Measurements from ENCODE around the gene PDE10A. TPM values are rescaled to one million over a fixed set of nuclear protein-coding genes. Genes with fewer than 3 reads are reported as not detected.
"Not testable (repeated sequence)": the region's sequence is repeated elsewhere in the genome, so short reads cannot be mapped to it uniquely, and the experiment has no call there.

PDE10A gene
- total and polyA plus RNA-seq, 3 experiments from 2014 or later = not detected

GRCh38 chr6:165594584-165595333 lies 68.3 kb downstream of the PDE10A start:
- Mint-ChIP-seq H3K27ac (no peak overlapping the region), H3K27me3 (peaks cover 0 to under 1% of the 10 kb centered on the region in 2 donors), H3K4me3 (no peak overlapping the region), H3K9me3 (peaks cover 1 to 9% (median 2%) of the 10 kb centered on the region in 5 donors), H3K36me3 (no peaks in the 10 kb centered on the region), H3K4me1 (no peaks in the 10 kb centered on the region)
- H3K4me3 ChIP-seq (ENCODE audit: low read length) = no peak overlapping the region
- H3K4me1 ChIP-seq (ENCODE audit: insufficient read depth, low read length) = no peaks in the 10 kb centered on the region
- H3K36me3 ChIP-seq (ENCODE audit: insufficient read depth, low read length) = no peaks in the 10 kb centered on the region
- ChIA-PET CTCF (no interaction called here), POLR2A (no interaction called here)
- no peak overlapping the region for H3K27ac ChIP-seq (ENCODE audit: low read depth, low read length)
- H3K9me3 ChIP-seq (ENCODE audit: low read length) = no peaks in the 10 kb centered on the region
- no peaks in the 10 kb centered on the region for H3K27me3 ChIP-seq (ENCODE audit: insufficient read depth, low read length, poor library complexity, severe bottlenecking)
- no peak for DNase-seq

DNA sequence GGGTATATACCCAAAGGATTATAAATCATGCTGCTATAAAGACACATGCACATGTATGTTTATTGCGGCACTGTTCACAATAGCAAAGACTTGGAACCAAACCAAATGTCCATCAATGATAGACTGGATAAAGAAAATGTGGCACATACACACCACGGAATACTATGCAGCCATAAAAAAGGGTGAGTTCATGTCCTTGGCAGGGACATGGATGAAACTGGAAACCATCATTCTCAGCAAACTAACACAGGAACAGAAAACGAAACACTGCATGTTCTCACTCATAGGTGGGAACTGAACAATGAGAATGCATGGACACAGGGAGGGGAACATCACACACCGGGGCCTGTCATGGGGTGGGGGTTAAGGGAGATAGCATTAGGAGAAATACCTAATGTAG lies 70.1 kb downstream of the PDE10A start:
- H3K9me3 ChIP-seq (ENCODE audit: low read length); DNase-seq; H3K4me1 Mint-ChIP-seq; H3K36me3 ChIP-seq (ENCODE audit: insufficient read depth, low read length); POLR2A ChIA-PET; H3K9me3 Mint-ChIP-seq; H3K27ac Mint-ChIP-seq; H3K27me3 ChIP-seq (ENCODE audit: insufficient read depth, low read length, poor library complexity, severe bottlenecking); H3K4me3 ChIP-seq (ENCODE audit: low read length); H3K4me1 ChIP-seq (ENCODE audit: insufficient read depth, low read length); H3K27me3 Mint-ChIP-seq; H3K27ac ChIP-seq (ENCODE audit: low read depth, low read length); H3K36me3 Mint-ChIP-seq; H3K4me3 Mint-ChIP-seq; CTCF ChIA-PET: not testable (repeated sequence)

- Histone ChIP-seq H3K27ac (ENCODE audit: low read depth, low read length) (no peak overlapping the region), H3K36me3 (ENCODE audit: insufficient read depth, low read length) (no peaks in the 10 kb centered on the region), H3K4me1 (ENCODE audit: insufficient read depth, low read length) (no peaks in the 10 kb centered on the region), H3K4me3 (ENCODE audit: low read length) (no peak overlapping the region), H3K9me3 (ENCODE audit: low read length) (no peaks in the 10 kb centered on the region), H3K27me3 (ENCODE audit: insufficient read depth, low read length, poor library complexity, severe bottlenecking) (no peaks in the 10 kb centered on the region)
- Mint-ChIP-seq H3K4me3 (no peak overlapping the region), H3K9me3 (peaks cover 1 to 24% (median 4%) of the 10 kb centered on the region in 5 donors), H3K27ac (no peak overlapping the region), H3K4me1 (no peaks in the 10 kb centered on the region), H3K27me3 (no peaks in the 10 kb centered on the region), H3K36me3 (no peaks in the 10 kb centered on the region)
- ChIA-PET POLR2A (no interaction called here), CTCF (no interaction called here)
- DNase-seq = no peak
These were observed 74.5 kb downstream of the PDE10A start for GRCh38 chr6:165588515-165588914.

DNA sequence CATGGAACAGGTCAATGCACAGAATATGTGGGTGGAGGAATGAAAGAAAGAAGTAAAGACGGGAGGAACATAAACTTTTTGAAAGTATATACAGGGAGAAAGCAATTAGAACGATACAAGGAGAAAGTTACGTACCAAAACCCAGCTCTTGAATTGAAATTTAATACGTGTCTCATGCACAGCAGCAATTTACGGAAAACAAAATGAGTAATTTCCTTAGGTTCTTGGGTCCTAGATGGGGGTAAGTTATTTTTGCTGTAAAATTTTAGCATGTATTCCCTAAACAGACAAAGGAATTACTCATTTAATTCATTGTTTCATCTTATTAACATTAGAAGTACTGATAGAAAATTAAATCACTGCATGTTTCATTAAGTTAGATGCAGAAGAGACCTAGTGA lies 75.8 kb downstream of the PDE10A start:
- CTCF ChIA-PET = no interaction called here
- Histone ChIP-seq H3K36me3 (ENCODE audit: insufficient read depth, low read length) (no peaks in the 10 kb centered on the region), H3K9me3 (ENCODE audit: low read length) (no peaks in the 10 kb centered on the region), H3K4me1 (ENCODE audit: insufficient read depth, low read length) (no peaks in the 10 kb centered on the region), H3K4me3 (ENCODE audit: low read length) (no peak overlapping the region), H3K27ac (ENCODE audit: low read depth, low read length) (no peak overlapping the region), H3K27me3 (ENCODE audit: insufficient read depth, low read length, poor library complexity, severe bottlenecking) (no peaks in the 10 kb centered on the region)
- Mint-ChIP-seq H3K4me3 (no peak overlapping the region), H3K36me3 (no peaks in the 10 kb centered on the region), H3K27ac (no peak overlapping the region), H3K27me3 (no peaks in the 10 kb centered on the region), H3K4me1 (no peaks in the 10 kb centered on the region), H3K9me3 (peaks cover 1 to 24% (median 4%) of the 10 kb centered on the region in 5 donors)
- POLR2A ChIA-PET = no interaction called here
- no peak for DNase-seq

DNA sequence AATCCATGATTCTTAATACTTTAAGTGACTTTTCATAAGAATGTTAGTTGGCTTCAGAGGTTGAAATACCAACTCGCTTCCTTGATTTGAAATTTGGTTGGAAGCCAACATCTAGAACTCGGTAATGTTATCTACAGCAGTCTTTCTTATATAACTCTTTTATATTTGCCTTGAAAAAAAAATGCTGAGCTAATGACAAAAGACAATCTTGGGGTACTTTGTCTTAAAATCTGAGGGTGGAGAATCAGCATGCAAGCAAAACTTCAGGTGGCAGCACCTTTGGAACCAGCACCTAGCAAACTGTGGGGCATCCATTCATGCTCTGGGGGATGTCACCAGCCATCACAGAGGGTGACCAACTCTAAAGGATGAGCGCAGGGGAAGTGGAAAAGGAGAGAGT lies 76.3 kb downstream of the PDE10A start:
- ChIA-PET CTCF (no interaction called here), POLR2A (no interaction called here)
- no peaks in the 10 kb centered on the region for H3K4me1 ChIP-seq (ENCODE audit: insufficient read depth, low read length)
- Mint-ChIP-seq H3K4me3 (no peak overlapping the region), H3K27ac (no peak overlapping the region), H3K9me3 (peaks cover 1 to 22% (median 3%) of the 10 kb centered on the region in 5 donors), H3K4me1 (no peaks in the 10 kb centered on the region), H3K36me3 (no peaks in the 10 kb centered on the region), H3K27me3 (no peaks in the 10 kb centered on the region)
- H3K9me3 ChIP-seq (ENCODE audit: low read length) = no peaks in the 10 kb centered on the region
- no peak for DNase-seq
- no peaks in the 10 kb centered on the region for H3K36me3 ChIP-seq (ENCODE audit: insufficient read depth, low read length)
- H3K27ac ChIP-seq (ENCODE audit: low read depth, low read length) = no peak overlapping the region
- H3K4me3 ChIP-seq (ENCODE audit: low read length) = no peak overlapping the region
- H3K27me3 ChIP-seq (ENCODE audit: insufficient read depth, low read length, poor library complexity, severe bottlenecking) = no peaks in the 10 kb centered on the region

DNA sequence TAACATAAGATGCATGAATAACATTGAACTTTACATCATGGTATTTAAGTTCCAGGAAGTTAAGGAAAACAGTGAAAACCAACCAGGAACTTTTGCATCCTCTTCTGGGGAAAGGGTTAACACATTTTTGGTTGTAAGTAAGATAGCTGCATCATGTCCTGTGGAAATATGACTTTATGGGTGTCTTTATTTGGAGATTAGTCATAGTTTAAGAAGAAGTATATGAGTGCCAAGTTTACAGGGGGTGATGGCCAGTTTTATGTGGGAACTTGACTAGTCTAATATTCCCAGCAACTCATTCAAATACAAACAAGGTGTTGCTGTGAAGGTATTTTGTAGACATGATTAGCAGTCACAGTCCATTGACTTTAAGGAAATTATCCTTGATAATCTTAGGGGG lies 78.0 kb downstream of the PDE10A start:
- Histone ChIP-seq H3K27me3 (ENCODE audit: insufficient read depth, low read length, poor library complexity, severe bottlenecking) (no peaks in the 10 kb centered on the region), H3K9me3 (ENCODE audit: low read length) (no peaks in the 10 kb centered on the region), H3K27ac (ENCODE audit: low read depth, low read length) (no peak overlapping the region), H3K4me3 (ENCODE audit: low read length) (no peak overlapping the region), H3K36me3 (ENCODE audit: insufficient read depth, low read length) (no peaks in the 10 kb centered on the region), H3K4me1 (ENCODE audit: insufficient read depth, low read length) (no peaks in the 10 kb centered on the region)
- H3K27me3 Mint-ChIP-seq = no peaks in the 10 kb centered on the region
- H3K27ac Mint-ChIP-seq = no peak overlapping the region
- POLR2A ChIA-PET = no interaction called here
- H3K36me3 Mint-ChIP-seq = no peaks in the 10 kb centered on the region
- CTCF ChIA-PET = no interaction called here
- no peak overlapping the region for H3K4me3 Mint-ChIP-seq
- H3K9me3 Mint-ChIP-seq = peaks cover 0 to 19% (median 3%) of the 10 kb centered on the region in 5 donors
- DNase-seq = no peak
- H3K4me1 Mint-ChIP-seq = no peaks in the 10 kb centered on the region

- Mint-ChIP-seq H3K36me3 (no peaks in the 10 kb centered on the region), H3K4me1 (no peaks in the 10 kb centered on the region), H3K9me3 (peaks cover 0 to 19% (median 2%) of the 10 kb centered on the region in 5 donors), H3K27me3 (no peaks in the 10 kb centered on the region), H3K4me3 (no peak overlapping the region), H3K27ac (no peak overlapping the region)
- Histone ChIP-seq H3K4me3 (ENCODE audit: low read length) (no peak overlapping the region), H3K4me1 (ENCODE audit: insufficient read depth, low read length) (no peaks in the 10 kb centered on the region), H3K27me3 (ENCODE audit: insufficient read depth, low read length, poor library complexity, severe bottlenecking) (no peaks in the 10 kb centered on the region), H3K36me3 (ENCODE audit: insufficient read depth, low read length) (no peaks in the 10 kb centered on the region), H3K27ac (ENCODE audit: low read depth, low read length) (no peak overlapping the region), H3K9me3 (ENCODE audit: low read length) (no peaks in the 10 kb centered on the region)
- POLR2A ChIA-PET = no interaction called here
- DNase-seq = no peak
- CTCF ChIA-PET = no interaction called here
These were observed 78.5 kb downstream of the PDE10A start for GRCh38 chr6:165584541-165584940.

DNA sequence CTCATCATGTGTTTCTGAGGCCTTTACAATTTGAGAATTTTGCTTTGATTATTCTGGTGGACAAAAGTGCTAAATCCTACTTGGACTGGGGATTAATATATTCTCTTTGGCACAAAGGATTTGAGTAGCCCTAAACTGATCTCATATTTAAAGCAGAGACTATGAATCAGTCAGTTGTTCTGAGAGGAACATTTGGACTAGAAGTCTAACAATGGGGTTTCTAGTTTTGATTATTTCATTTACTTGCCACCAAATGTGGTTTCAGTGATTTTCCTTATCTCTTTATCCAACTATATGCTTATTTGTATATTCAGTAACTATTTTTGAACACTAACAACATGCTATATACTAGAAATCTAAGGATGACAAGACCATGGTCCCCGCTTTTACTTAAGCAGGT lies 81.4 kb downstream of the PDE10A start:
- Mint-ChIP-seq H3K4me3 (no peak overlapping the region), H3K27ac (no peak overlapping the region), H3K27me3 (no peaks in the 10 kb centered on the region), H3K36me3 (no peaks in the 10 kb centered on the region), H3K4me1 (no peaks in the 10 kb centered on the region), H3K9me3 (peaks cover 0 to 14% (median 2%) of the 10 kb centered on the region in 5 donors)
- Histone ChIP-seq H3K36me3 (ENCODE audit: insufficient read depth, low read length) (no peaks in the 10 kb centered on the region), H3K9me3 (ENCODE audit: low read length) (no peaks in the 10 kb centered on the region), H3K4me1 (ENCODE audit: insufficient read depth, low read length) (no peaks in the 10 kb centered on the region), H3K4me3 (ENCODE audit: low read length) (no peak overlapping the region), H3K27me3 (ENCODE audit: insufficient read depth, low read length, poor library complexity, severe bottlenecking) (no peaks in the 10 kb centered on the region), H3K27ac (ENCODE audit: low read depth, low read length) (no peak overlapping the region)
- ChIA-PET CTCF (no interaction called here), POLR2A (no interaction called here)
- no peak for DNase-seq

DNA sequence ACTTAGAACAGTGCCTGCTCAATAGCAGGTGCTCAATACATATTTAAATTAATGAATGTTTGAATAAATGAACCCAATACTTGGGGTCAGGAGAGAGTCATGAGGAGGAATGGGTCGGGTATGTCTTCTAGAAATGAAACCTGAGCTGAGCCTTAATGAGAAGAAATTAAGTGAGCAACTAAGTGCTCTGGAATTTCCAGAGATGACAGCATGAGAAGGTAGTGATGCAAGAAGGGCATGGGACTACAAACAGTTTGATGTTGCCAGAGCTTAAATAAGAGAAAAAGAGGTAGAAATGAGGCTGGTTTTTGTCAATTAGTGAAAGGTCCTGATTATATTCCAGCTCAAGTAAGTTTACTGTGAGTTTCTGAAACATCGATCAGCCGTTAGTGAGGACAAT lies 82.9 kb downstream of the PDE10A start:
- DNase-seq = no peak
- Mint-ChIP-seq H3K27me3 (no peaks in the 10 kb centered on the region), H3K27ac (no peak overlapping the region), H3K4me1 (no peaks in the 10 kb centered on the region), H3K4me3 (no peak overlapping the region), H3K36me3 (no peaks in the 10 kb centered on the region), H3K9me3 (peaks cover 0 to 7% (median 0%) of the 10 kb centered on the region in 5 donors)
- Histone ChIP-seq H3K9me3 (ENCODE audit: low read length) (no peaks in the 10 kb centered on the region), H3K27ac (ENCODE audit: low read depth, low read length) (no peak overlapping the region), H3K36me3 (ENCODE audit: insufficient read depth, low read length) (no peaks in the 10 kb centered on the region), H3K4me3 (ENCODE audit: low read length) (no peak overlapping the region), H3K27me3 (ENCODE audit: insufficient read depth, low read length, poor library complexity, severe bottlenecking) (no peaks in the 10 kb centered on the region), H3K4me1 (ENCODE audit: insufficient read depth, low read length) (no peaks in the 10 kb centered on the region)
- CTCF ChIA-PET = no interaction called here
- POLR2A ChIA-PET = no interaction called here

Measured in CD8-positive, alpha-beta memory T cell (primary cell).